Type B pancreatic cell (in vitro differentiated cells): ENCODE results near the gene IGFBP3. TPM values are rescaled to one million over a fixed set of nuclear protein-coding genes. Genes with fewer than 3 reads are reported as not detected.

ENCODE experiments used
- DNase-seq: peaks from one replicate; pipeline ENCODE4 v3.0.0; 2021; ENCODE audit warnings: mixed read lengths; ENCODE audit not compliant: unreplicated experiment; ENCODE audit errors: extremely low spot score
- H3K27ac Mint-ChIP-seq: 2 replicates; pipeline ENCODE4 v1.8.0; 2021; ENCODE audit warnings: mild to moderate bottlenecking, mixed read lengths
- H3K27me3 Mint-ChIP-seq: 2 replicates; pipeline ENCODE4 v1.8.0; 2021; ENCODE audit warnings: mixed read lengths
- H3K36me3 Mint-ChIP-seq: 2 replicates; pipeline ENCODE4 v1.8.0; 2021; ENCODE audit warnings: mixed read lengths
- H3K4me1 Mint-ChIP-seq: one replicate; pipeline ENCODE4 v1.8.0; 2021; ENCODE audit warnings: mixed read lengths; ENCODE audit not compliant: unreplicated experiment
- H3K4me3 Mint-ChIP-seq: 2 replicates; pipeline ENCODE4 v1.8.0; 2021; ENCODE audit warnings: mild to moderate bottlenecking, mixed read lengths
- H3K9me3 Mint-ChIP-seq: 2 replicates; pipeline ENCODE4 v1.8.0; 2021; ENCODE audit warnings: mixed read lengths
- total RNA-seq: library from RNA; stranded (reverse); gene quantifications from 2 replicates; pipeline ENCODE4 v1.2.1, GENCODE V29; 2021; ENCODE audit warnings: low replicate concordance
- TF ChIP-seq, protein P1 (sequence below): fragments of 200-600 bp; sonication (generic); conservative IDR thresholded peaks from 2 replicates; pipeline ENCODE4 v1.5.0; 2021; ENCODE audit warnings: antibody characterized with exemption, mild to moderate bottlenecking

IGFBP3 gene
- total RNA-seq, 1 donor from 2014 or later, result 336 TPM

GRCh38 chr7:45910855-45911254, 10.2 kb downstream of the IGFBP3 start:
- Mint-ChIP-seq H3K4me1 (no peaks in the 10 kb centered on the region), H3K27ac (peak overlapping the region; percentile 91)
- no peak for DNase-seq

GRCh38 chr7:45909561-45909960, 11.5 kb downstream of the IGFBP3 start:
- no peak overlapping the region for H3K4me3 Mint-ChIP-seq
- TF ChIP-seq, protein P1, sequence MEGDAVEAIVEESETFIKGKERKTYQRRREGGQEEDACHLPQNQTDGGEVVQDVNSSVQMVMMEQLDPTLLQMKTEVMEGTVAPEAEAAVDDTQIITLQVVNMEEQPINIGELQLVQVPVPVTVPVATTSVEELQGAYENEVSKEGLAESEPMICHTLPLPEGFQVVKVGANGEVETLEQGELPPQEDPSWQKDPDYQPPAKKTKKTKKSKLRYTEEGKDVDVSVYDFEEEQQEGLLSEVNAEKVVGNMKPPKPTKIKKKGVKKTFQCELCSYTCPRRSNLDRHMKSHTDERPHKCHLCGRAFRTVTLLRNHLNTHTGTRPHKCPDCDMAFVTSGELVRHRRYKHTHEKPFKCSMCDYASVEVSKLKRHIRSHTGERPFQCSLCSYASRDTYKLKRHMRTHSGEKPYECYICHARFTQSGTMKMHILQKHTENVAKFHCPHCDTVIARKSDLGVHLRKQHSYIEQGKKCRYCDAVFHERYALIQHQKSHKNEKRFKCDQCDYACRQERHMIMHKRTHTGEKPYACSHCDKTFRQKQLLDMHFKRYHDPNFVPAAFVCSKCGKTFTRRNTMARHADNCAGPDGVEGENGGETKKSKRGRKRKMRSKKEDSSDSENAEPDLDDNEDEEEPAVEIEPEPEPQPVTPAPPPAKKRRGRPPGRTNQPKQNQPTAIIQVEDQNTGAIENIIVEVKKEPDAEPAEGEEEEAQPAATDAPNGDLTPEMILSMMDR, result no peak
- no peaks in the 10 kb centered on the region for H3K4me1 Mint-ChIP-seq
- no peak for DNase-seq
- H3K27ac Mint-ChIP-seq, result no peak overlapping the region
- H3K36me3 Mint-ChIP-seq, result peaks cover 7% of the 10 kb centered on the region
- no peaks in the 10 kb centered on the region for H3K27me3 Mint-ChIP-seq
- no peaks in the 10 kb centered on the region for H3K9me3 Mint-ChIP-seq

More at GRCh38 chr7:45910855-45911254, 10.2 kb downstream of the IGFBP3 start:
- TF ChIP-seq, protein P1, result no peak
- H3K9me3 Mint-ChIP-seq, result no peaks in the 10 kb centered on the region
- H3K4me3 Mint-ChIP-seq, result no peak overlapping the region
- no peaks in the 10 kb centered on the region for H3K27me3 Mint-ChIP-seq
- peaks cover 14% of the 10 kb centered on the region for H3K36me3 Mint-ChIP-seq

DNA sequence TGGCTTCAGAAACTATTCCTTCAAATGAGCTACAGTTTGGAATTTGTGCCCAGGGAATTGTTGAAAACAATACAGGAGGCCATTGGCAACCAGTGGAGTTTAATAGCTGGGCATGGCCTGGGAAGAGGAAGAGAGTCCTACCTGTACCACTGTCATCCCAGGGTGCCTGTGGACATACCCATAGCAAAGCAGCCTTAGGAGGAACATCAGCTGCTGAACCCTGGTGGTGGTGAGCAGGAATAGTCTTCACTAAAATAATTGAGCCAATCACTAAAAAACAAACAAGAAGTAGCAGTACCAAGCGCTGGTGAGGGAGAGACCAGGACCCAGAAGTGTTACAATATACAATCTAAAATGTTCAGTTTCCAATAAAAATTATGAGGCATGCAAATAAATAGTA, 18.3 kb downstream of the IGFBP3 start:
- TF ChIP-seq, protein P1, result peak; percentile 23
- no peak for DNase-seq
- Mint-ChIP-seq H3K9me3 (no peaks in the 10 kb centered on the region), H3K36me3 (no peaks in the 10 kb centered on the region), H3K27ac (no peak overlapping the region), H3K4me3 (no peak overlapping the region), H3K4me1 (no peaks in the 10 kb centered on the region), H3K27me3 (peaks cover 14% of the 10 kb centered on the region)

- H3K4me1 Mint-ChIP-seq, result no peaks in the 10 kb centered on the region
Measured at GRCh38 chr7:45901566-45901965, 19.5 kb downstream of the IGFBP3 start.

DNA sequence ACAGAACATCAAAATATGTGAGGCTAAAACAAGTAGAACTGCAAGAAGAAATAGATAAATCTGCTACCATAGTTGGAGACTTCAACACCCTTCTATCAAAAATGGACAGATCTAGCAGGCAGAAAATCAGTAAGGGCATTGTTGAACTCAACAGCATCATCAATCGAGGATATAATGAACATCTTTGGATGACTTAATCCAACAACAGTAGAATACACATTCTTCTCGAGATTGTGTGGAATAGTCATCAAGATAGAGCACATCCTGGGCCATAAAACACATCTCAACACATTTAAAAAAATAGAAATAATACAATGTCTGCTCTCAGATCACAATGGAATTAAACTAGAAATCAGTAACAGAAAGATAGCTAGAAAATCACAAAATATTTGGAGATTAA, 22.9 kb downstream of the IGFBP3 start:
- no peak overlapping the region for H3K27ac Mint-ChIP-seq
- DNase-seq, result no peak
- H3K4me1 Mint-ChIP-seq, result no peaks in the 10 kb centered on the region
- peaks cover 27% of the 10 kb centered on the region for H3K27me3 Mint-ChIP-seq
- H3K9me3 Mint-ChIP-seq, result no peaks in the 10 kb centered on the region
- TF ChIP-seq, protein P1, result no peak
- no peak overlapping the region for H3K4me3 Mint-ChIP-seq
- H3K36me3 Mint-ChIP-seq, result no peaks in the 10 kb centered on the region

More at GRCh38 chr7:45901566-45901965, 19.5 kb downstream of the IGFBP3 start:
- Mint-ChIP-seq H3K9me3 (no peaks in the 10 kb centered on the region), H3K36me3 (no peaks in the 10 kb centered on the region), H3K4me3 (no peak overlapping the region), H3K27me3 (peaks cover 14% of the 10 kb centered on the region), H3K27ac (no peak overlapping the region)
- TF ChIP-seq, protein P1, result no peak
- DNase-seq, result no peak
